Natural killer cell (primary cell): ENCODE results near the gene PRR7. TPM values are rescaled to one million over a fixed set of nuclear protein-coding genes. Genes with fewer than 3 reads are reported as not detected.

Experiments used
- ATAC-seq, 3 donors: fragments of 150-1000 bp in 2 of 3; fragments of 200-7000 bp in 1 of 3; cut with Tn5 transposase; 1 replicate in 1 of 3; 2 replicates in 2 of 3; pipeline ENCODE4 v1.10.0; 2021; ENCODE audit warnings: mild to moderate bottlenecking in 2 of 3, moderate library complexity in 2 of 3
- DNase-seq, 2 donors: peaks; one replicate each; pipeline versions ENCODE4 v3.0.0 to v3.0.0-alpha.2; 2013 to 2021; ENCODE audit warnings: mixed read lengths in 1 of 2
- H3K27ac ChIP-seq: one replicate; pipeline ENCODE4 v1.5.1; 2013; ENCODE audit warnings: mild to moderate bottlenecking, low read length
- H3K27me3 ChIP-seq: one replicate; pipeline ENCODE4 v1.6.1; 2013; ENCODE audit warnings: low read length; ENCODE audit not compliant: control insufficient read depth, insufficient read depth
- H3K36me3 ChIP-seq: one replicate; pipeline ENCODE4 v1.6.1; 2013; ENCODE audit warnings: low read length; ENCODE audit not compliant: control insufficient read depth, insufficient read depth
- H3K4me1 ChIP-seq: one replicate; pipeline ENCODE4 v1.6.1; 2013; ENCODE audit warnings: low read length; ENCODE audit not compliant: control insufficient read depth, insufficient read depth
- H3K4me3 ChIP-seq: one replicate; pipeline ENCODE4 v1.5.1; 2013; ENCODE audit warnings: low read length
- H3K9me3 ChIP-seq: one replicate; pipeline ENCODE4 v1.6.1; 2013; ENCODE audit warnings: low read length; ENCODE audit not compliant: control insufficient read depth, insufficient read depth
- H3K27ac Mint-ChIP-seq, 2 donors: one replicate each; pipeline ENCODE4 v1.8.0; 2022; ENCODE audit warnings: mild to moderate bottlenecking in 2 of 2, mixed read lengths in 2 of 2, moderate library complexity in 1 of 2
- H3K27me3 Mint-ChIP-seq, 2 donors: one replicate each; pipeline ENCODE4 v1.8.0; 2022; ENCODE audit warnings: low read depth in 2 of 2, mixed read lengths in 2 of 2
- H3K36me3 Mint-ChIP-seq: one replicate; pipeline ENCODE4 v1.8.0; 2022; ENCODE audit warnings: mixed read lengths
- H3K4me1 Mint-ChIP-seq, 2 donors: one replicate each; pipeline ENCODE4 v1.8.0; 2022; ENCODE audit warnings: mixed read lengths in 2 of 2
- H3K4me3 Mint-ChIP-seq: one replicate; pipeline ENCODE4 v1.8.0; 2022; ENCODE audit warnings: mild to moderate bottlenecking, moderate library complexity, mixed read lengths
- H3K9me3 Mint-ChIP-seq, 2 donors: one replicate each; pipeline ENCODE4 v1.8.0; 2022; ENCODE audit warnings: mixed read lengths in 2 of 2
- WGBS: methylation state at CpG from one replicate; pipeline ENCODE4 v1.1.7; 2013; ENCODE audit warnings: missing lambda C conversion rate; ENCODE audit not compliant: insufficient coverage; 5-methylcytosine and 5-hydroxymethylcytosine counted together
- intact Hi-C: fragments of 100-400 bp; cut with micrococcal nuclease; formaldehyde crosslinking; loops from one replicate; pipeline ENCODE4 v1.14.2; 2022
- total RNA-seq, 4 donors: library from RNA; stranded (reverse); fragments of 120-200 nt in 1 of 4; gene quantifications; one replicate each; pipeline versions ENCODE4 v1.2.3 to v1.2.4, GENCODE V29; 2013 to 2022
- TF ChIP-seq, protein P1 (sequence below): fragments of 200-600 bp; IDR thresholded peaks from one replicate; pipeline ENCODE4 v1.8.0; 2022; ENCODE audit warnings: antibody characterized with exemption

PRR7 gene
- total RNA-seq, 3 donors from 2014 or later (not counting 1 experiment from before 2014, with no cell fraction given), result 21.6 to 27.9 (median 23.3) TPM

DNA sequence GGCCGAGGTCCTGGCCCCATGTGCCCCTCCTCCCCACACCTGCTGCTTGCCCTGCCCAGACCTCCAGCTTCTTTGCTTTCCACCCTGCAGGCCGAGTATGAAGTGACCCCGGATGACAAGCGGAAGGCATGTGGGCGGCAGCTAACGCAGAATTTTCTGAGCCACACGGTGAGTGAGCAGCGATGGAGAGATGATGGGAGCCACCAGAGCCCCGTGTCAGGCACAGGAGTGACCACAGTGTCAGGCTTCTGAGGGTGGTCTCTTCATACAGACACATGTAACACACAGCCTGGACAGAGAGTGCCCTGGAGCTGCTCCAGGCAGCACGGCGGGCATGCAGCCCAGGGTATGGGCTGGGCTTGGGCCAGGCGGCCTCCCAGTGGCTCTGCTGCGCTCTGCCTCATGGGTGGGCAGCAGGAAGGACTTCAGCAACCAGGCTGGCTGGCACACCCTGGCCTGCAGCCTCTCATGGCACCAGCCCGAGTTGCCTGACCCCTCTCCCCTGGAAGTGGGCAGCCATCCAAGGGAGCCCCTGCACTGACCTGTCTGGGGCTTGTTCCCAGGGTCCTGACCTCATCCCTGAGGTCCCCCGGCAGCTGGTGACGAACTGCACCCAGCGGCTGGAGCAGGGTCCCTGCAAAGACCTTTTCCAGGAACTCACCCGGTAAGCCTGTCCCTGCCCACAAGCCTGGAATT lies 14.3 kb upstream of the PRR7 start:
- intact Hi-C loops, result no loop called here
- H3K4me3 ChIP-seq, result peak overlapping the region; percentile 1
- no peaks in the 10 kb centered on the region for H3K36me3 Mint-ChIP-seq

DNA sequence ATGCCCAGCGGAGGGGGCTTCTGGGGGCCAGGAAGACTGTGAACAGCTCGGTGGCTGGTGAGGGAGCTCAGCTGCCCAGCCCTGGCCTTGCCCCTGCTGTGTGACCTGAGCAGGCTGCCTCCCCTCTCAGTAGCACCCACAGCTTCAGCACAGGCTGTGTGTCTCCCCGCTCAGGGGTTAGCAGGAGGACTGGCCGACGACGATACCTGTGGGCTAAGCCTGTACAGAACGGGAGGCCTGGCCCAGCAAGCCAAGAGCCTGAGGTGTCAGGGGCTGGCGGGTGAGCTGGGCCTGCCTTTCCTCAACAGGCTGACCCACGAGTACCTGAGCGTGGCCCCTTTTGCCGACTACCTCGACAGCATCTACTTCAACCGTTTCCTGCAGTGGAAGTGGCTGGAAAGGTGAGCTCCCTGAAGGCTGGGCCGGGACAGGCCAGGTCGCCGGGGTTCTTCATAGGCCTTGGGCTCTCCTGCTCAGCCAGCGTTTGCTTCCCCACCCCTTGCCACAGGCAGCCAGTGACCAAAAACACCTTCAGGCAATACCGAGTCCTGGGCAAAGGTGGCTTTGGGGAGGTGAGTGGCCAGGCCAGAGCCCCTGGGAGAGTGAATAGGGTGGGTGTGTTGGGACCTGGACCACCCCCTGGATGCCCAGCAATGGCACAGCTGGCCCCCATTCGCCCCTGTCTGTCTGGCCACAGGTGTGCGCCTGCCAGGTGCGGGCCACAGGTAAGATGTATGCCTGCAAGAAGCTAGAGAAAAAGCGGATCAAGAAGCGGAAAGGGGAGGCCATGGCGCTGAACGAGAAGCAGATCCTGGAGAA lies 13.6 kb upstream of the PRR7 start:
- H3K9me3 ChIP-seq, result no peaks in the 10 kb centered on the region
- peaks cover 70% of the 10 kb centered on the region for H3K36me3 ChIP-seq
- intact Hi-C loops, result no loop called here
- H3K27me3 ChIP-seq, result no peaks in the 10 kb centered on the region
- peaks cover 95% of the 10 kb centered on the region for H3K4me1 ChIP-seq
- no peak overlapping the region for H3K4me3 ChIP-seq
- H3K4me1 Mint-ChIP-seq, result peaks cover 43 to 72% of the 10 kb centered on the region in 2 donors
- H3K4me3 Mint-ChIP-seq, result peak overlapping the region; percentile 55
- TF ChIP-seq, protein P1, sequence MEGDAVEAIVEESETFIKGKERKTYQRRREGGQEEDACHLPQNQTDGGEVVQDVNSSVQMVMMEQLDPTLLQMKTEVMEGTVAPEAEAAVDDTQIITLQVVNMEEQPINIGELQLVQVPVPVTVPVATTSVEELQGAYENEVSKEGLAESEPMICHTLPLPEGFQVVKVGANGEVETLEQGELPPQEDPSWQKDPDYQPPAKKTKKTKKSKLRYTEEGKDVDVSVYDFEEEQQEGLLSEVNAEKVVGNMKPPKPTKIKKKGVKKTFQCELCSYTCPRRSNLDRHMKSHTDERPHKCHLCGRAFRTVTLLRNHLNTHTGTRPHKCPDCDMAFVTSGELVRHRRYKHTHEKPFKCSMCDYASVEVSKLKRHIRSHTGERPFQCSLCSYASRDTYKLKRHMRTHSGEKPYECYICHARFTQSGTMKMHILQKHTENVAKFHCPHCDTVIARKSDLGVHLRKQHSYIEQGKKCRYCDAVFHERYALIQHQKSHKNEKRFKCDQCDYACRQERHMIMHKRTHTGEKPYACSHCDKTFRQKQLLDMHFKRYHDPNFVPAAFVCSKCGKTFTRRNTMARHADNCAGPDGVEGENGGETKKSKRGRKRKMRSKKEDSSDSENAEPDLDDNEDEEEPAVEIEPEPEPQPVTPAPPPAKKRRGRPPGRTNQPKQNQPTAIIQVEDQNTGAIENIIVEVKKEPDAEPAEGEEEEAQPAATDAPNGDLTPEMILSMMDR, result no peak
- H3K36me3 Mint-ChIP-seq, result no peaks in the 10 kb centered on the region
- H3K27ac Mint-ChIP-seq, result peak overlapping the region; percentile 94 to 99
- H3K9me3 Mint-ChIP-seq, result no peaks in the 10 kb centered on the region
- peak overlapping the region; percentile 93 for H3K27ac ChIP-seq
- ATAC-seq (no peak), DNase-seq (no peak)
- H3K27me3 Mint-ChIP-seq, result no peaks in the 10 kb centered on the region
- 92% methylated on average over 25 of the region's 25 CpGs for WGBS

More for the DNA sequence above, 14.3 kb upstream of the PRR7 start:
- H3K9me3 ChIP-seq, result no peaks in the 10 kb centered on the region
- TF ChIP-seq, protein P1, result no peak
- DNase-seq, result no peak
- peak overlapping the region; percentile 93 for H3K27ac ChIP-seq
- peaks cover 47 to 78% of the 10 kb centered on the region in 2 donors for H3K4me1 Mint-ChIP-seq
- 46% methylated on average over 18 of the region's 18 CpGs for WGBS
- H3K27me3 ChIP-seq, result no peaks in the 10 kb centered on the region
- ATAC-seq, result peak; percentile 0 to 1 (median 0)
- peaks cover 70% of the 10 kb centered on the region for H3K36me3 ChIP-seq
- H3K4me1 ChIP-seq, result peaks cover 98% of the 10 kb centered on the region
- H3K4me3 Mint-ChIP-seq, result peak overlapping the region; percentile 83
- peak overlapping the region; percentile 94 to 99 for H3K27ac Mint-ChIP-seq
- no peaks in the 10 kb centered on the region for H3K27me3 Mint-ChIP-seq
- H3K9me3 Mint-ChIP-seq, result no peaks in the 10 kb centered on the region

DNA sequence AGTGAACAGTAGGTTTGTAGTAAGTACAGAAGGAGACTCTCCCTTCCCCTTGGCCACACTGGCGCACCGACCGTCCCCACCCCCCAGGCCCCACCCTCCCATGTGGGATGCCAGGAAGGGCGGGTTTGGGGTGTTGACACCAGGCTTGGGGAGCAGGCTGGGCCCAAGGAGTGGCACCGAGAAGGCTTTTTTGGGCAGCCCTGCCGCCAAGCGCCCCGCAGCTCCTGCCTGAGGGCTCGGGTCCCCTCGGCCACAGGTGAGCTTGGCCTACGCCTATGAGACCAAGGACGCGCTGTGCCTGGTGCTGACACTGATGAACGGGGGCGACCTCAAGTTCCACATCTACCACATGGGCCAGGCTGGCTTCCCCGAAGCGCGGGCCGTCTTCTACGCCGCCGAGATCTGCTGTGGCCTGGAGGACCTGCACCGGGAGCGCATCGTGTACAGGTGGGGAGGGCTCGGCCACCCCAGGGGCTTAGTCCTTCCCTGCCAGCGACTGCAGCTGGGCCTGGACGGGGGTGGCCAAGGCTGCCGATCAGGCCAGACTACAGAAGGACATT lies 12.9 kb upstream of the PRR7 start:
- Mint-ChIP-seq H3K4me3 (peak overlapping the region; percentile 55), H3K27me3 (no peaks in the 10 kb centered on the region), H3K4me1 (peaks cover 40 to 70% of the 10 kb centered on the region in 2 donors), H3K27ac (peak overlapping the region; percentile 94 to 99), H3K36me3 (no peaks in the 10 kb centered on the region), H3K9me3 (no peaks in the 10 kb centered on the region)
- WGBS, result 92% methylated on average over 26 of the region's 29 CpGs
- ATAC-seq (no peak), DNase-seq (no peak)
- intact Hi-C loops, result no loop called here
- TF ChIP-seq, protein P1, result no peak
- H3K27me3 ChIP-seq, result no peaks in the 10 kb centered on the region
- H3K27ac ChIP-seq, result peak overlapping the region; percentile 93
- H3K4me1 ChIP-seq, result peaks cover 91% of the 10 kb centered on the region
- H3K4me3 ChIP-seq, result no peak overlapping the region
- peaks cover 77% of the 10 kb centered on the region for H3K36me3 ChIP-seq
- no peaks in the 10 kb centered on the region for H3K9me3 ChIP-seq
